ENCODE measurements around the gene CHCHD3.
A peak's percentile ranks its signal among the peaks of the same experiment; 100 is the strongest.
"Not testable (repeated sequence)": the region's sequence is repeated elsewhere in the genome, so short reads cannot be mapped to it uniquely, and the experiment has no call there.

The CHCHD3 gene

DNA sequence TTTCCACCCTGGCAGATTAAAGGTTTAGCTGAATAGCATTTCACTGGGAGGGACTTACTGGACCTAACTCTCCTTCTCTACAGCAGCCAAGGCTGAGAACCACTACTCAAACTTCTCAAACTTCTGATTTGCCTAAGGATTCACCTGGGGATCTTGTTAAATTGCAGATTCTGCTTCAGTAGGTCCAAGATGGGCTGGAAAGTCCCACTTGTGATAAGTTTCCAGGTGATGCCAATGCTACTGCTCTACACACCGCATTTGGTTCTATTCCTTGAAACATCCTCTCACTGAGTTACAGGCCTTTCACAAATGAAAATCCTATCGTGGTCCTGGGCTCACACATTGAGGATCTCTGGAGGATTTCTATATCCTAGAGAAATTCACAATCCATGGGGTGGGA is 147.9 kb downstream of the CHCHD3 start:
- H3K4me3 ChIP-seq (ENCODE audit: low read length), result no peak overlapping the region
- no peak for DNase-seq (ENCODE audit: low read depth)
- TF ChIP-seq, protein P1, sequence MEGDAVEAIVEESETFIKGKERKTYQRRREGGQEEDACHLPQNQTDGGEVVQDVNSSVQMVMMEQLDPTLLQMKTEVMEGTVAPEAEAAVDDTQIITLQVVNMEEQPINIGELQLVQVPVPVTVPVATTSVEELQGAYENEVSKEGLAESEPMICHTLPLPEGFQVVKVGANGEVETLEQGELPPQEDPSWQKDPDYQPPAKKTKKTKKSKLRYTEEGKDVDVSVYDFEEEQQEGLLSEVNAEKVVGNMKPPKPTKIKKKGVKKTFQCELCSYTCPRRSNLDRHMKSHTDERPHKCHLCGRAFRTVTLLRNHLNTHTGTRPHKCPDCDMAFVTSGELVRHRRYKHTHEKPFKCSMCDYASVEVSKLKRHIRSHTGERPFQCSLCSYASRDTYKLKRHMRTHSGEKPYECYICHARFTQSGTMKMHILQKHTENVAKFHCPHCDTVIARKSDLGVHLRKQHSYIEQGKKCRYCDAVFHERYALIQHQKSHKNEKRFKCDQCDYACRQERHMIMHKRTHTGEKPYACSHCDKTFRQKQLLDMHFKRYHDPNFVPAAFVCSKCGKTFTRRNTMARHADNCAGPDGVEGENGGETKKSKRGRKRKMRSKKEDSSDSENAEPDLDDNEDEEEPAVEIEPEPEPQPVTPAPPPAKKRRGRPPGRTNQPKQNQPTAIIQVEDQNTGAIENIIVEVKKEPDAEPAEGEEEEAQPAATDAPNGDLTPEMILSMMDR (conservative IDR thresholded peaks at IDR 0.05; ENCODE audit: low read depth, low read length), result no peak

DNA sequence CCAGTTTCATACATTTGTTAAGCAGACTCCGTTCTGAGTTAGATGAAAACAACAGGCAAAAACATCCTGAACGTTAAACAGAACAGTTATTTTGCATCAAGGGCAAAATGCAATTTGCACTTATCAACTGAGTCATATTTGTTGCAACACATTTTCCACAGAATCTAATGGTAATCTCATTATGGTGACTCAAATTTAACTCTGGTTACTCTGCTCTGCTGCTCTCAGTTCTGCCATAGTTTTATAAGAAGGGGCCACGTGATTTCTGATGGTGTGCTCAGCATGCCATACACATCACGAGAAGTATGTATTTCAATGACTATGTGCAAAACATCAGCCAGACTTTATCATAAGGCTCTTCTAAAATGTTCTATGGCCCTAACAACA is 148.8 kb downstream of the CHCHD3 start:
- TF ChIP-seq, protein P1 (conservative IDR thresholded peaks at IDR 0.05; ENCODE audit: low read depth, low read length), result no peak
- H3K4me3 ChIP-seq (ENCODE audit: low read length), result no peak overlapping the region
- DNase-seq (ENCODE audit: low read depth), result peak; percentile 96

DNA sequence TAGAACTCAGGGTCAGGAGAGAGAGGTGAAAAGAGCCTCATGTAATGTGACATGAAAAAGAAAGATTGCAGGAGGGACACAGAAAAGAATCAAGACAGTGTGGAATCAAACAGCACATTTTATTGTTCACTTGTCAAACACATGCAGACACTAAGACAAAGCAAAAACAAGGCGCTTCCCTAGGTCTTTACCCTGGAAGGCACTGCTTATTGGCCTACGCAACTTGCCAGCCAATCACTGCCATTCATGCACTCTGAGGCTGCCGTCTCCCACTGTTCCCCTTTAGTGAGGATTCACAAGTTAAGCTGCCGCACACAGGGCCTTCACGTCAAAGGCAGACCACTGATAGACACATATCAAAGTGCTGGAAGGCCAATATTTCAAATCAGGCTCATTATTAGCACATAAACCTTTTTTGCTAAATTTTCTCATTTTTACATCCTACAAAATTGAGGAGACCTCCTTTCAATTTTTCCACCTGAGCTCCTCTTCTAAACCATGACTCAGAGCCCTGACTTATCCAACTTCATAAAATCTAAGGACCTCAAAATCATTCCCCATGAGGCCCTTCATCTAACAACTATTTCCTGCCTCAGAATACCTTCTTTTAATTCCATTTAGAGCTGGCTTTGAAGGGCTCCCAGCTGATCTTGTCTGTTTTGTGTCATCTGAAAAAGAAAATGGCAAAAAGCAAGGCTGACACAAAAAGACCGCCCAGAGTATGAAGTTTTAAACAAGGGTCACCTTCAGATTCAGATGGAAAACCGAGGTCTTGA is 149.4 kb downstream of the CHCHD3 start:
- TF ChIP-seq, protein P1 (conservative IDR thresholded peaks at IDR 0.05; ENCODE audit: low read depth, low read length), result no peak
- DNase-seq (ENCODE audit: low read depth), result no peak
- H3K4me3 ChIP-seq (ENCODE audit: low read length), result no peak overlapping the region

DNA sequence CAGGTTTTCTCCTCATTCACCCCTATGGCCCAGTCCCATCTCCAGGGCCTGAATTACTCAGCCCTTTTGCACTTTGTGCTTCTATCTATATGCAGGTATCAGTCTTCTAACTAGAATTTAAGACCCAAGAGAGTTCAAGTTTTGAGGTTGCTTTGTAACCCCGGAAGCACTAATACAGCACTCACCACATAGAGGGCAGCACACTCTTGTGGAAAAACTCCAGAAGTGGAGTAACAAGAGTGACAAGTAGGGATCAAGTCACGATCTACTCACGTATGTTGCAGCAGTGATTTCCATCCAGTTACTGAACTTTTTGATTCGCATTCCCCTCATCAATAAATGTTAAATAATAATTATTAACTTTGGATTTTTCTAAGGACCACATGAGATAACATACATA is 151.0 kb downstream of the CHCHD3 start:
- TF ChIP-seq, protein P1 (conservative IDR thresholded peaks at IDR 0.05; ENCODE audit: low read depth, low read length), result peak; percentile 51
- no peak overlapping the region for H3K4me3 ChIP-seq (ENCODE audit: low read length)
- DNase-seq (ENCODE audit: low read depth), result no peak

DNA sequence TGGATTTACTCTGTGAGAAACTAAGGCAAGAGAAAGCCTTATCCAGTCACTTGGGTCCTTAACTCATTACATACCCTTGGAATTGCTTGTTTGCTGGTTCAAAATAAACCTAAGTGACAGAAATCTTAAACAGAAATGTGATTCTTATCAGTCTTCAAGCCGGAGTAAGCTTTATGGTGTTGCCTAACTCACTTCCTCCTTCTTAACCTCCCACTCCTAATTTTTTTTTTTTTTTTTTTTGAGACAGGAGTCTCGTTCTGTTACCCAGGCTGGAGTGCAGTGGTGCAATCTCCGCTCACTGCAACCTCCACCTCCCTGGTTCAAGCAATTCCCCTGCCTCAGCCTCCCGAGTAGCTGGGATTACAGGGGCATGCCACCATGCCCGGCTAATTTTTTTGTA is 151.9 kb downstream of the CHCHD3 start:
- not testable (repeated sequence) for DNase-seq (ENCODE audit: low read depth); H3K4me3 ChIP-seq (ENCODE audit: low read length)

DNA sequence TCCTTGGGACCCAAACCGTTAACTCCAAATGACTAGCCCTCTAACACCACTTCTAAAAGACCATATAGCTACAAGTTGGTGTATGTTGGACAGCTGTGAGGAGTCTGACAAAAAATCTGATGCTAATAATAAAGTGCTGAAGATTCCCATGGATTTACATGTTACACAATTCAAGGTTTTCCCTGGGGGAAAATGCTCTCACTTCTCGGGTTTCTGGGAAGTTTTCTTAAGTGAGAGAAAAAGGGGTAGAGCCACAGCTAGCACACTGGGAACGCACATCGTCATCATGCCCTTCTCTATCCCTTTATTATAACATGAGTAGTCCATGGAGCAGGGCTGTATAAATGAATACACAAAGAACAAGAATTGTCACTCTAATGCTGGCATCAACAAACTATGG is 162.1 kb downstream of the CHCHD3 start:
- H3K4me3 ChIP-seq (ENCODE audit: low read length), result no peak overlapping the region
- TF ChIP-seq, protein P1 (conservative IDR thresholded peaks at IDR 0.05; ENCODE audit: low read depth, low read length), result no peak
- no peak for DNase-seq (ENCODE audit: low read depth)

DNA sequence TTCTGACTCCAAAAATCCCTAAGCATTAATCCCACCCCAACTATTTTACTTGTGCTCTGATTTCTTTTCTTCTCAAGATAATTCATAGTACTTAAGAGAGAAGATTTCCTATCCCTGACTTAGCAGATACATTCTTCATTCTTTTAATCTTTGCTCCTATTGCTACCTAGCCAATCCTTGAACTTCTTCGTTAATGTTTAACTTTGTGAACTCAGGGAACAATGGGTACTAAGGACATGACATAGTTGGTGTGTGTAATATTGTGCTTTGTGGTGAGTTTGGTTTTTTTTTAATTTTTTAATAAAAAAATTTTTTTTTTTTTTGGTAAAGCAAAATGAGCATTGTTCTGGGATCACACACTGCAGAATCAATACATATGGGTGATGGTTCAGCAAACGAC is 166.2 kb downstream of the CHCHD3 start:
- DNase-seq (ENCODE audit: low read depth), result no peak
- TF ChIP-seq, protein P1 (conservative IDR thresholded peaks at IDR 0.05; ENCODE audit: low read depth, low read length), result no peak
- no peak overlapping the region for H3K4me3 ChIP-seq (ENCODE audit: low read length)
